ENCODE measurements around the gene MYO1C.

MYO1C gene

GRCh38 chr17:1519678-1520077, 27.2 kb upstream of the MYO1C start:
- TF ChIP-seq CREB1 (IDR thresholded peaks at IDR 0.05; ENCODE audit: low read depth), result no peak

- TF ChIP-seq TEAD4 (IDR thresholded peaks at IDR 0.05), result no peak
- no peak for TF ChIP-seq MAX (IDR thresholded peaks at IDR 0.05)
- TF ChIP-seq FOXM1 (IDR thresholded peaks at IDR 0.05; ENCODE audit: borderline replicate concordance, low read depth), result no peak
- no peak for TF ChIP-seq TAF1 (IDR thresholded peaks at IDR 0.05; ENCODE audit: low read depth)
- no peak for TF ChIP-seq TCF12 (IDR thresholded peaks at IDR 0.05; ENCODE audit: low read depth)
- TF ChIP-seq YY1 (IDR thresholded peaks at IDR 0.05; ENCODE audit: low read depth), result no peak
- no peak for TF ChIP-seq EGR1 (IDR thresholded peaks at IDR 0.05)
- TF ChIP-seq NFIC (IDR thresholded peaks at IDR 0.05), result no peak
- TF ChIP-seq ZBTB7A (IDR thresholded peaks at IDR 0.05; ENCODE audit: low read depth), result no peak
- no peak for TF ChIP-seq CREB1 (IDR thresholded peaks at IDR 0.05; ENCODE audit: low read depth)
These were observed 25.9 kb upstream of the MYO1C start for GRCh38 chr17:1518410-1518809.

GRCh38 chr17:1516388-1517161, 24.1 kb upstream of the MYO1C start, which contains the start of gene INPP5K:
INPP5K (minus strand) TSS chr17:1516612; CDS start chr17:1516499, 113 bp downstream.
- no peak for TF ChIP-seq EP300 (IDR thresholded peaks at IDR 0.05; ENCODE audit: borderline replicate concordance)
- TF ChIP-seq CEBPB (IDR thresholded peaks at IDR 0.05), result no peak
- TF ChIP-seq EGR1 (IDR thresholded peaks at IDR 0.05), result no peak
- TF ChIP-seq YY1 (IDR thresholded peaks at IDR 0.05; ENCODE audit: low read depth), result peak; percentile 16; the same call in 1 of the 2 replicates
- no peak for TF ChIP-seq REST (IDR thresholded peaks at IDR 0.05; ENCODE audit: low read depth)
- no peak; the same call in 1 of the 2 replicates for TF ChIP-seq USF1 (IDR thresholded peaks at IDR 0.05)
- TF ChIP-seq RAD21 (IDR thresholded peaks at IDR 0.05; ENCODE audit: low read depth), result no peak
- TF ChIP-seq CREB1 (IDR thresholded peaks at IDR 0.05; ENCODE audit: low read depth), result peak; percentile 77
- no peak for TF ChIP-seq ZBTB7A (IDR thresholded peaks at IDR 0.05; ENCODE audit: low read depth)
- peak; percentile 90 for TF ChIP-seq MAX (IDR thresholded peaks at IDR 0.05)
- TF ChIP-seq TCF12 (IDR thresholded peaks at IDR 0.05; ENCODE audit: low read depth), result no peak
- TF ChIP-seq TAF1 (IDR thresholded peaks at IDR 0.05; ENCODE audit: low read depth), result peak; percentile 86
- TF ChIP-seq NFIC (IDR thresholded peaks at IDR 0.05), result no peak
- no peak for TF ChIP-seq FOXM1 (IDR thresholded peaks at IDR 0.05; ENCODE audit: borderline replicate concordance, low read depth)
- no peak for TF ChIP-seq TEAD4 (IDR thresholded peaks at IDR 0.05)

DNA sequence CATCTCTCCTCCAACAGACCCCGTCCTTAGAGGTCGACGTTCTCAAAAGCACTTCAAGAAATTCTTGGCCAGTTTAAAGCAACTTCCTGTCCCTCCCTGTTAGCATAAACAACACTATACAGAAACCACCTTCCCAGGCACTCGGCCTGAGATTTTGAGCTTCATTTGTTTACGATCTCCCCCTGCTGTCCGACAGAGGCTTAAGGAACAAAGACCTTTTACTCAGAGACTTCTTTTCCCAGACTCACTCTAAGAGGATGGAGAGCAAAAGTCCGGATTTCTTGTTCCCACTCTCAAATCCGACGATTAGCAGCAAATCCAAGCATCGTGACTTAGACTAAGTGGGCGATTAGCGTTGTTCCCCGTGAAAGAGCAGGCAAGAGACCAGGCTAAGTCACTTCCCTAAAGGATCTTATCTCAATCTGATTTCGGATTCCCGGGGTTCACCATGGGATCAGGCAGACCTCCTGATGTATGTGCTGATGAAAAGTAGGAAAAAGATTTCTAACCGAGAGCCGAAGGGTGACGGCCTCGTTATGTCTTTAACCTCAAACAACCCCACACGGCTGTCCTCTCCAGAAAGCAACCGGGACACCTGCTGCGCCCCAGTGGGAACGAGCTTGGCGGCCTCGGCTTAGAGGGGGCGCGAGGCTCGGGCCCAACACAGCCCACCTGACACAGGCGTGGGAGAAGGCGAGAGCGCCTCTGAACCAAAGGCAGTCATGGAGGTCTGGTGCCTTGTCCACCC, 23.3 kb upstream of the MYO1C start:
- peak; percentile 77 for TF ChIP-seq RAD21 (IDR thresholded peaks at IDR 0.05; ENCODE audit: low read depth)
- TF ChIP-seq TCF12 (IDR thresholded peaks at IDR 0.05; ENCODE audit: low read depth), result no peak
- no peak for TF ChIP-seq EGR1 (IDR thresholded peaks at IDR 0.05)
- no peak for TF ChIP-seq NFIC (IDR thresholded peaks at IDR 0.05)

DNA sequence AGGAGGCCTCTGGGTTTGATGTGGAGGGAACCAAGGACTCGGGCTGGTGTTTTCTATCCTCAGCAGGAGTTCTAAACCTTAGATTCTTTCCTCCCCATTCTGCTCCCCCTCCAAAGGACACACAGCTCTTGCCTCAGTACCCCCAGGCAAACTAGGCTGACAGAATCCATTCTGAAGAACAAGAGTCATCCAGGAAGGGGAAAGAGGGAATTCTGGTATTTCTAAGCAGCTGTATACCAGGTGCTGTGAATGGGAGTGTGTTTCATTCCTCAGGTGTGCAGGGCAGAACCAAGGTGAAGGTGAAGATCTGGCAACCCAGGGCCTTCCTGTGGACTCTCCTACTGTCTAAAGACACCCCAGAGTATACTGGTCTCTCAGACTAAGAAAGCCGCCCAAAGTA, 19.9 kb upstream of the MYO1C start:
- no peak for TF ChIP-seq FOXM1 (IDR thresholded peaks at IDR 0.05; ENCODE audit: borderline replicate concordance, low read depth)
- TF ChIP-seq USF1 (IDR thresholded peaks at IDR 0.05), result no peak
- TF ChIP-seq EP300 (IDR thresholded peaks at IDR 0.05; ENCODE audit: borderline replicate concordance), result no peak
- no peak for TF ChIP-seq CREB1 (IDR thresholded peaks at IDR 0.05; ENCODE audit: low read depth)
- no peak for TF ChIP-seq TAF1 (IDR thresholded peaks at IDR 0.05; ENCODE audit: low read depth)
- TF ChIP-seq RAD21 (IDR thresholded peaks at IDR 0.05; ENCODE audit: low read depth), result no peak
- TF ChIP-seq ZBTB7A (IDR thresholded peaks at IDR 0.05; ENCODE audit: low read depth), result no peak
- TF ChIP-seq REST (IDR thresholded peaks at IDR 0.05; ENCODE audit: low read depth), result no peak
- TF ChIP-seq MAX (IDR thresholded peaks at IDR 0.05), result no peak
- no peak for TF ChIP-seq TCF12 (IDR thresholded peaks at IDR 0.05; ENCODE audit: low read depth)
- TF ChIP-seq TEAD4 (IDR thresholded peaks at IDR 0.05), result no peak
- no peak for TF ChIP-seq EGR1 (IDR thresholded peaks at IDR 0.05)
- no peak for TF ChIP-seq NFIC (IDR thresholded peaks at IDR 0.05)
